ENCODE data around the gene LRRC46. TPM values are rescaled to one million over a fixed set of nuclear protein-coding genes. Genes with fewer than 3 reads are reported as not detected.
A peak's percentile ranks its signal among the peaks of the same experiment; 100 is the strongest.

LRRC46 gene
- total and polyA plus RNA-seq, 9 of the 15 experiments (the other 6 are each of a cell fraction or from before 2014, with no cell fraction given), result 0.39 to 1.4 (median 0.53) TPM; not detected in 1

DNA sequence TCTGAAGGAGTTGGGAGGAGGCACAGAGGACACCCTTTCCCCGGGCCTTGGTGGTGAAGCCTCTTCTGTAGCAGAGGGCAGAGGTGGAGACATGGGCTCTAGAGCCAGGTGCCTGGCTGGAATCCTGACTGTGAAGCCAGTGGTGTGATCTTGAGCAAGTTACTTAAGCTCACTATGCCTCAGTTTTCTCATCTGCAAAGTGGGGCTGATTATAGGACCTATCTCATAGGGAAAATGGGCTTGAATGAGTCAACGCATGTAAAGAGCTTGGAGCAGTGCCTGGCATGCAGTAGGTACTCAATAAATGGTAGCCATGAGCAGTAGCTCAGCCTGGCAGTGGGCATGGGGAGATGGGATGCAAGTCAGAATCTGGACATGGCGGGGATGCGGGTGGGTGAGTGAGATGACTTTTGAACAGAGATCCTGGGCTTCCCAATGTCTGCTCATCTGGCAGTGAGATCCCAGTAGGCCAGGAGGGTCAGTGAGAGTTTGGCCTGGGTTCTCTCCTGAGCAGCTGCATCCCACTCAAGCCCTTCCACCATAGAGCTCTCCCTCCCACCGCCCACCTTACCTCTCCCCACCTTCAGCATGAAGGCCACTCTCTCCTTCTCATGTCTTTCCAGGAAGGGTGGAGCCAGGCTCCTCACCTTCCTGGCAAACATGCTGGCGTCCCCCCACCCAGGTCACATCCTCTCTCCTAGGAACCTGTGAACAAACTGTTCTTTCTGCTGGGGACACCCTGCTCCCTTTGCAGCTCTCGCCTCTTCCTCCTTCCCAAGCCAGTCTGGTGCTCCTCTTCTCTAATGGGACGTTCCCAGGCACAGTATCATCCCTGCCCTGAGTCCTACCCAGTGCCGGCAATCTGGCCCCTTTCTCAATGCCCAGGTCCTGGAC, 51.5 kb downstream of the LRRC46 start (continued):
- no peak for TF ChIP-seq ZNF551 (CRISPR knock-in tag; IDR thresholded peaks at IDR 0.05)
- TF ChIP-seq, protein P1, sequence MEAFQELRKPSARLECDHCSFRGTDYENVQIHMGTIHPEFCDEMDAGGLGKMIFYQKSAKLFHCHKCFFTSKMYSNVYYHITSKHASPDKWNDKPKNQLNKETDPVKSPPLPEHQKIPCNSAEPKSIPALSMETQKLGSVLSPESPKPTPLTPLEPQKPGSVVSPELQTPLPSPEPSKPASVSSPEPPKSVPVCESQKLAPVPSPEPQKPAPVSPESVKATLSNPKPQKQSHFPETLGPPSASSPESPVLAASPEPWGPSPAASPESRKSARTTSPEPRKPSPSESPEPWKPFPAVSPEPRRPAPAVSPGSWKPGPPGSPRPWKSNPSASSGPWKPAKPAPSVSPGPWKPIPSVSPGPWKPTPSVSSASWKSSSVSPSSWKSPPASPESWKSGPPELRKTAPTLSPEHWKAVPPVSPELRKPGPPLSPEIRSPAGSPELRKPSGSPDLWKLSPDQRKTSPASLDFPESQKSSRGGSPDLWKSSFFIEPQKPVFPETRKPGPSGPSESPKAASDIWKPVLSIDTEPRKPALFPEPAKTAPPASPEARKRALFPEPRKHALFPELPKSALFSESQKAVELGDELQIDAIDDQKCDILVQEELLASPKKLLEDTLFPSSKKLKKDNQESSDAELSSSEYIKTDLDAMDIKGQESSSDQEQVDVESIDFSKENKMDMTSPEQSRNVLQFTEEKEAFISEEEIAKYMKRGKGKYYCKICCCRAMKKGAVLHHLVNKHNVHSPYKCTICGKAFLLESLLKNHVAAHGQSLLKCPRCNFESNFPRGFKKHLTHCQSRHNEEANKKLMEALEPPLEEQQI (IDR thresholded peaks at IDR 0.05), result no peak
- no peak for TF ChIP-seq TBP (optimal IDR thresholded peaks at IDR 0.05; ENCODE audit: low read depth, low read length)

DNA sequence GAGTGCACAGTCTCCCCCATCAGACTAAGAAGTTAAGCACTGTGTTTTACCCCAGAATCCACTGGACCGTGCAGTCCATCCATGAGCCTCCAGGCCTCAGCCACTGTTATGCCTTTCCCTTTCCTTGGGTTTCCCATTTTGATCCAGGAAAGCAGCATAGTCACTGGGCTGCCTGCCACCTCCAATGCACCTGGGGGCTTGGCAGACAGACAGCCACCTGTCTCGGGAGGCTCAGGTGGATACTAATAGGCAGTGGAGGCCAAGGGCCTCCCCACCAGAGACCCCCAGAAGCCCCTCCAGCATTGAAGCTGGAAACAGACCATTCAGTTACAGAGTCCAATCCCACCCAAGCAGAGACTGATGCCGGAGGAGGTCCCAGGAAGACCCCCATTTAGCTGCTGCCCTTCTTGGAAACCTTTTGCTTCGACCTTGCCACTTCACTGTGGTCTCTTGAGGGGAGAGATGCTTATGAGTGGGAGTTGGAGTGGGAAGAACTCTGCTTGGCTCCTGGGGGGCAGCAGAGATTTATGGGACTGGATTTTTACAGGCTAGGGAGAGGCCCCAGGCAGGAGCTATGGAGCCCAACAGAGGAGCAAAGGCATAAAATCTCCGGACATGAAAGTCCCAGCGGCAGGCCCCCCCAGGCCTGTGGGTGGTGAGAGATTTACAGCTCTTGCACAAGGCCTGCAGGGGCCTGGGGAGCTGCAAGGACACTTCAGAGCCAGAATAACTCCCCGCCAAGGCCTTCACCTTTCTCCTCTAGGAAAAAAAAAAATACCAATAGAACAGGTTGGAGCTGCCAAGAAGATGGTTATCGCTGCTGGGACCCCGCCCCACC, 52.3 kb downstream of the LRRC46 start:
- Histone ChIP-seq H3K36me3 (ENCODE audit: control insufficient read depth, insufficient read depth, low read length) (no peaks in the 10 kb centered on the region), H3K9ac (ENCODE audit: insufficient read depth in 1 of 2, low read depth in 2 of 2, low read length in 2 of 2) (peak overlapping the region in 1 of 2 experiments; percentile 43; a peak in 1 of 4 replicates), H3K9me3 (replicated peaks; ENCODE audit: control insufficient read depth, insufficient read depth, low read depth, low read length) (no peaks in the 10 kb centered on the region), H3K4me2 (ENCODE audit: insufficient read depth, low read length) (no peak overlapping the region), H3K9me1 (ENCODE audit: control insufficient read depth, insufficient read depth, low read length) (no peaks in the 10 kb centered on the region), H3K27me3 (ENCODE audit: control insufficient read depth in 2 of 2, insufficient read depth in 2 of 2, low read length in 2 of 2) (no peaks in the 10 kb centered on the region; a peak in 1 of 5 replicates), H4K20me1 (replicated peaks; ENCODE audit: control insufficient read depth, insufficient read depth, low read length) (no peaks in the 10 kb centered on the region), H3K4me3 (no peak overlapping the region), H3K4me1 (replicated peaks in 1 of 2; ENCODE audit: control insufficient read depth in 2 of 2, insufficient read depth in 2 of 2, low read length in 2 of 2) (peaks cover 34% of the 10 kb centered on the region in 2 experiments), H3K27ac (ENCODE audit: extremely low read depth, low read depth, low read length) (no peak overlapping the region), H3K79me2 (ENCODE audit: control insufficient read depth, insufficient read depth, low read length) (no peaks in the 10 kb centered on the region), H2AFZ (ENCODE audit: low read depth, low read length) (no peak overlapping the region)
- ATAC-seq (peak; percentile 52), FAIRE-seq (no peak), DNase-seq (ENCODE audit: extremely low read depth in 1 of 4, low spot score in 3 of 4) (no peak)
- ChIA-PET POLR2A (interaction anchor here (0.6 to 2.8 kb wide), 10 partner anchors 10 to 1691 kb away, joined by 3 to 18 read pairs (median 4); partner anchors contain the start of genes KANSL1, SCRN2 and SP2), CTCF (ENCODE audit: low intra/inter-chr PET ratio) (no interaction called here)
- in situ Hi-C loops (cut with MboI) (no loop called here), intact Hi-C loops (cut with micrococcal nuclease) (no loop called here)
- BruUV-seq (replicated peaks), result no TSS peak
- 33% methylated on average over 9 of the region's 9 CpGs for WGBS (ENCODE audit: insufficient coverage, low coverage, missing lambda C conversion rate)
- TF ChIP-seq EP300 (IDR thresholded peaks at IDR 0.05; ENCODE audit: low read length) (no peak), NR2C2 (CRISPR knock-in tag; IDR thresholded peaks at IDR 0.05) (no peak), NR2C2 (tag; IDR thresholded peaks at IDR 0.05) (peak; percentile 27; the same call in 1 of the 2 replicates), CEBPB (tag; IDR thresholded peaks at IDR 0.05) (peak; percentile 91), KDM1A (IDR thresholded peaks at IDR 0.05) (0 out of 4 replicates have a peak, but pooled peaks of 1 of the 2 experiments have one; percentile 13), HEY1 (CRISPR knock-in tag; IDR thresholded peaks at IDR 0.05; ENCODE audit: borderline replicate concordance) (no peak), ZC3H4 (CRISPR knock-in tag; IDR thresholded peaks at IDR 0.05; ENCODE audit: borderline replicate concordance) (no peak), TCF7L2 (IDR thresholded peaks at IDR 0.05; ENCODE audit: low read depth, low read length) (no peak), CEBPG (CRISPR knock-in tag; IDR thresholded peaks at IDR 0.05) (peak; percentile 59), CEBPG (tag; conservative IDR thresholded peaks at IDR 0.05 in 1 of 2, IDR thresholded peaks at IDR 0.05 in 1 of 2) (peak; percentile 47 to 62)
- TF ChIP-seq, protein P2, sequence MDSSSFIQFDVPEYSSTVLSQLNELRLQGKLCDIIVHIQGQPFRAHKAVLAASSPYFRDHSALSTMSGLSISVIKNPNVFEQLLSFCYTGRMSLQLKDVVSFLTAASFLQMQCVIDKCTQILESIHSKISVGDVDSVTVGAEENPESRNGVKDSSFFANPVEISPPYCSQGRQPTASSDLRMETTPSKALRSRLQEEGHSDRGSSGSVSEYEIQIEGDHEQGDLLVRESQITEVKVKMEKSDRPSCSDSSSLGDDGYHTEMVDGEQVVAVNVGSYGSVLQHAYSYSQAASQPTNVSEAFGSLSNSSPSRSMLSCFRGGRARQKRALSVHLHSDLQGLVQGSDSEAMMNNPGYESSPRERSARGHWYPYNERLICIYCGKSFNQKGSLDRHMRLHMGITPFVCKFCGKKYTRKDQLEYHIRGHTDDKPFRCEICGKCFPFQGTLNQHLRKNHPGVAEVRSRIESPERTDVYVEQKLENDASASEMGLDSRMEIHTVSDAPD (CRISPR knock-in tag; IDR thresholded peaks at IDR 0.05), result no peak
